ENCODE results near the gene ZNF497. TPM values are rescaled to one million over a fixed set of nuclear protein-coding genes. Genes with fewer than 3 reads are reported as not detected.

Gene ZNF497
- total and polyA plus RNA-seq, 2 of the 13 experiments (the other 11 are each of a cell fraction or from before 2014, with no cell fraction given), result 1.5 to 1.9 TPM

DNA sequence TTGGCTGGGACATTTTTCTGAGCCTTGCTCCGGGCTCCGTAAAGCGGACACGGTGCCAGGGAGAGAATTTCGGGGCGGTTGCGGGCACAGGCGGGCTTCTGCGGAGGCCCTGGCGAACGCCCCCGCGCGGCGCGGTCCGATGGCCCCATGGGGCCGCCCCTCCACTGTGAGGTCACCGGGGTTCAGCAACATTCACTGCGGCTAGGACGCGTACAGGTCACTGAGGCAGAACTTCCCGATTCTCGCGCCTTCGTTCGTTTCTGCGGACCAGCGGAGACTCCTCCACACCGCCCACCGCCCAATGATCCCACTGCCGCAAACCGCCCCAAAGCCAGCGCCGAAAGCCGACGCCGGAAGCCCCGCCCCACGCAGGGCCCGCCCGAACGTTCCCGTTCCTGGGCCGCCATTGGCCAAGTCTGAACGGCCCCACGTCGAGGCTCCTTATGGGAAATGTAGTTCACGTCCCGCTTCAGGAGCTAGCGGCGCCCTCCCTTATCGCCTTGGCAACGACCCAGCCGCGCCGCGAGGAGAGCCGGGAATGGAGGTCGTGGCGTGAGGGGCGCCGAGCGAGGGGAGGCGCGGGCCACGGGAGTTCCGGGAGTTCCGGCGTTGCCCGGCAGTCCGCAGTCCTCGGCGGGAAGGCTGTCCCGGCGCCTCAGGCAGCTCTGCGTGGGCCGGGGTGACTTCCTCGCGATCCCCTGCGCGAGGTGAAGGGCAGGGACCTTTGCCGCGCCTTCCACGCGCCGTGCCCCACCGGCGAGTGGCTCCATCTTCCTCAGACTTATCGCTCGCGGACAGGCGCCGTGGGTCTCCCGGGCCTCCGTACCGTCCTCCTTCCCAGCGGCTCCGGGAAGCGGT is 45.8 kb upstream of the ZNF497 start, which contains the start of gene ZNF584 (continued):
- TF ChIP-seq FOXP1 (IDR thresholded peaks at IDR 0.05) (no peak), FOXP1 (CRISPR knock-in tag; IDR thresholded peaks at IDR 0.05) (no peak), THAP9 (CRISPR knock-in tag; IDR thresholded peaks at IDR 0.05; ENCODE audit: borderline replicate concordance) (peak; percentile 59; the same call in 1 of the 2 replicates), ZNF292 (CRISPR knock-in tag; IDR thresholded peaks at IDR 0.05; ENCODE audit: borderline replicate concordance, low read depth) (no peak), KLF16 (CRISPR knock-in tag; IDR thresholded peaks at IDR 0.05) (peak; percentile 53 to 56; a peak in 1 of 4 replicates), HOXA5 (CRISPR knock-in tag; IDR thresholded peaks at IDR 0.05) (no peak; the same call in none of the 2 replicates), ZNF670 (CRISPR knock-in tag; IDR thresholded peaks at IDR 0.05; ENCODE audit: borderline replicate concordance) (peak; percentile 83), CBX1 (IDR thresholded peaks at IDR 0.05; ENCODE audit: low read depth) (peak; percentile 60), ZNF776 (CRISPR knock-in tag; IDR thresholded peaks at IDR 0.05) (no peak; the same call in 1 of the 2 replicates), ZNF687 (CRISPR knock-in tag; IDR thresholded peaks at IDR 0.05) (peak; percentile 55), ATF1 (CRISPR knock-in tag; IDR thresholded peaks at IDR 0.05) (peak; percentile 58; the same call in 1 of the 2 replicates)
- TF ChIP-seq, protein P1, sequence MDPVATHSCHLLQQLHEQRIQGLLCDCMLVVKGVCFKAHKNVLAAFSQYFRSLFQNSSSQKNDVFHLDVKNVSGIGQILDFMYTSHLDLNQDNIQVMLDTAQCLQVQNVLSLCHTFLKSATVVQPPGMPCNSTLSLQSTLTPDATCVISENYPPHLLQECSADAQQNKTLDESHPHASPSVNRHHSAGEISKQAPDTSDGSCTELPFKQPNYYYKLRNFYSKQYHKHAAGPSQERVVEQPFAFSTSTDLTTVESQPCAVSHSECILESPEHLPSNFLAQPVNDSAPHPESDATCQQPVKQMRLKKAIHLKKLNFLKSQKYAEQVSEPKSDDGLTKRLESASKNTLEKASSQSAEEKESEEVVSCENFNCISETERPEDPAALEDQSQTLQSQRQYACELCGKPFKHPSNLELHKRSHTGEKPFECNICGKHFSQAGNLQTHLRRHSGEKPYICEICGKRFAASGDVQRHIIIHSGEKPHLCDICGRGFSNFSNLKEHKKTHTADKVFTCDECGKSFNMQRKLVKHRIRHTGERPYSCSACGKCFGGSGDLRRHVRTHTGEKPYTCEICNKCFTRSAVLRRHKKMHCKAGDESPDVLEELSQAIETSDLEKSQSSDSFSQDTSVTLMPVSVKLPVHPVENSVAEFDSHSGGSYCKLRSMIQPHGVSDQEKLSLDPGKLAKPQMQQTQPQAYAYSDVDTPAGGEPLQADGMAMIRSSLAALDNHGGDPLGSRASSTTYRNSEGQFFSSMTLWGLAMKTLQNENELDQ (CRISPR knock-in tag; IDR thresholded peaks at IDR 0.05; ENCODE audit: borderline replicate concordance), result no peak
- TF ChIP-seq, protein P2, sequence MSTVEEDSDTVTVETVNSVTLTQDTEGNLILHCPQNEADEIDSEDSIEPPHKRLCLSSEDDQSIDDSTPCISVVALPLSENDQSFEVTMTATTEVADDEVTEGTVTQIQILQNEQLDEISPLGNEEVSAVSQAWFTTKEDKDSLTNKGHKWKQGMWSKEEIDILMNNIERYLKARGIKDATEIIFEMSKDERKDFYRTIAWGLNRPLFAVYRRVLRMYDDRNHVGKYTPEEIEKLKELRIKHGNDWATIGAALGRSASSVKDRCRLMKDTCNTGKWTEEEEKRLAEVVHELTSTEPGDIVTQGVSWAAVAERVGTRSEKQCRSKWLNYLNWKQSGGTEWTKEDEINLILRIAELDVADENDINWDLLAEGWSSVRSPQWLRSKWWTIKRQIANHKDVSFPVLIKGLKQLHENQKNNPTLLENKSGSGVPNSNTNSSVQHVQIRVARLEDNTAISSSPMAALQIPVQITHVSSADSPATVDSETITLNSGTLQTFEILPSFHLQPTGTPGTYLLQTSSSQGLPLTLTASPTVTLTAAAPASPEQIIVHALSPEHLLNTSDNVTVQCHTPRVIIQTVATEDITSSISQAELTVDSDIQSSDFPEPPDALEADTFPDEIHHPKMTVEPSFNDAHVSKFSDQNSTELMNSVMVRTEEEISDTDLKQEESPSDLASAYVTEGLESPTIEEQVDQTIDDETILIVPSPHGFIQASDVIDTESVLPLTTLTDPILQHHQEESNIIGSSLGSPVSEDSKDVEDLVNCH (CRISPR knock-in tag; IDR thresholded peaks at IDR 0.05), result no peak
- TF ChIP-seq, protein P3, sequence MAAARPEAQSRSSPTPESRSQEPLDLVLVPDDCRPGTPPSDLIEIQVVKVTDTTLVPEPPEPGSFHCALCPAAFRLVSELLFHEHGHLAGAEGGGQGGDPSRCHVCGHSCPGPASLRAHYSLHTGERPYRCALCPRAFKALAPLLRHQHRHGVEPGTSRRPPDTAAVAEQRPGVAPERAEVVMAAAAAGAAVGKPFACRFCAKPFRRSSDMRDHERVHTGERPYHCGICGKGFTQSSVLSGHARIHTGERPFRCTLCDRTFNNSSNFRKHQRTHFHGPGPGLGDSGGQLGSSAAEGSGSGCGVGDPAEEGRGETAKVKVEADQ (CRISPR knock-in tag; IDR thresholded peaks at IDR 0.05; ENCODE audit: borderline replicate concordance), result 0 out of 2 replicates have a peak, but pooled peaks have one; percentile 36
